HS-27A (cell line): ENCODE measurements around the gene MPDU1.

Experiments used
- DNase-seq: peaks from one replicate; pipeline ENCODE4 v3.0.0-alpha.2; 2012; ENCODE audit warnings: low read depth, missing footprints

MPDU1 gene

GRCh38 chr17:7560172-7561027 is 23.3 kb upstream of the MPDU1 start:
- no peak for DNase-seq

GRCh38 chr17:7561028-7561575 is 22.6 kb upstream of the MPDU1 start:
- DNase-seq: no peak

- DNase-seq: no peak
Observed at GRCh38 chr17:7561589-7562207, 22.0 kb upstream of the MPDU1 start, which contains the start of gene SENP3. TSS of gene SENP3 (plus strand) at chr17:7561919. CDS start at chr17:7563077, 1,158 bp downstream.

- DNase-seq: no peak
Observed at GRCh38 chr17:7562208-7562605, 21.4 kb upstream of the MPDU1 start.

- no peak for DNase-seq
Observed at GRCh38 chr17:7563115-7563869, 20.4 kb upstream of the MPDU1 start.

GRCh38 chr17:7569571-7569970 is 14.1 kb upstream of the MPDU1 start:
- no peak for DNase-seq

GRCh38 chr17:7570351-7570750 is 13.3 kb upstream of the MPDU1 start:
- no peak for DNase-seq

GRCh38 chr17:7572338-7572587 is 11.4 kb upstream of the MPDU1 start:
- no peak for DNase-seq

- peak; percentile 87 for DNase-seq
Observed at GRCh38 chr17:7572588-7573323, 10.9 kb upstream of the MPDU1 start.

- DNase-seq: no peak
Observed at GRCh38 chr17:7573324-7574080, 10.2 kb upstream of the MPDU1 start.

GRCh38 chr17:7574176-7574953 is 9.3 kb upstream of the MPDU1 start:
- DNase-seq: no peak

GRCh38 chr17:7575481-7575883 is 8.2 kb upstream of the MPDU1 start:
- no peak for DNase-seq

- DNase-seq: no peak
Observed at GRCh38 chr17:7575959-7576358, 7.7 kb upstream of the MPDU1 start.

- no peak for DNase-seq
Observed at GRCh38 chr17:7576432-7576937, 7.2 kb upstream of the MPDU1 start.

GRCh38 chr17:7577327-7578199 is 6.1 kb upstream of the MPDU1 start:
- no peak for DNase-seq

- no peak for DNase-seq
Observed at GRCh38 chr17:7579001-7579833, 4.4 kb upstream of the MPDU1 start, which contains the start of gene CD68. TSS of gene CD68 (plus strand) at chr17:7579638. CDS start at chr17:7579678, 40 bp downstream.

GRCh38 chr17:7579834-7580603 is 3.6 kb upstream of the MPDU1 start:
- DNase-seq: no peak
